Skin epidermis (tissue), 12 donors: ENCODE data around the gene ASB18.

Experiments used
- H3K27ac ChIP-seq, 21 experiments: fragments of 200-600 bp; sonication (generic) in 11 of 21; one replicate each; pipeline ENCODE4 v1.5.0; 2020; ENCODE audit warnings: mild to moderate bottlenecking in 3 of 21, inconsistent platforms in 2 of 21, moderate library complexity in 2 of 21
- H3K4me3 ChIP-seq, 7 experiments: fragments of 200-600 bp; sonication (generic) in 2 of 7; one replicate each; pipeline ENCODE4 v1.5.0; 2020; ENCODE audit warnings: inconsistent platforms in 2 of 7, mild to moderate bottlenecking in 2 of 7, moderate library complexity in 1 of 7

Gene ASB18

GRCh38 chr2:236246711-236247246 is 17.4 kb downstream of the ASB18 start:
- no peak overlapping the region for H3K27ac ChIP-seq

GRCh38 chr2:236244256-236244655 is 19.9 kb downstream of the ASB18 start:
- H3K27ac ChIP-seq = no peak overlapping the region
- no peak overlapping the region for H3K4me3 ChIP-seq

More at GRCh38 chr2:236246711-236247246, 17.4 kb downstream of the ASB18 start:
- H3K4me3 ChIP-seq = no peak overlapping the region

- no peak overlapping the region for H3K4me3 ChIP-seq
- no peak overlapping the region for H3K27ac ChIP-seq
Measured at GRCh38 chr2:236242057-236242495, 22.1 kb downstream of the ASB18 start.

GRCh38 chr2:236241181-236242056 is 22.8 kb downstream of the ASB18 start:
- Histone ChIP-seq H3K27ac (no peak overlapping the region), H3K4me3 (no peak overlapping the region)

GRCh38 chr2:236240228-236240990 is 23.8 kb downstream of the ASB18 start:
- no peak overlapping the region for H3K27ac ChIP-seq
- H3K4me3 ChIP-seq = no peak overlapping the region

GRCh38 chr2:236239276-236240065 is 24.7 kb downstream of the ASB18 start:
- Histone ChIP-seq H3K27ac (no peak overlapping the region), H3K4me3 (no peak overlapping the region)

GRCh38 chr2:236238751-236239150 is 25.5 kb downstream of the ASB18 start:
- no peak overlapping the region for H3K27ac ChIP-seq

GRCh38 chr2:236237468-236238190 is 26.6 kb downstream of the ASB18 start:
- H3K27ac ChIP-seq = no peak overlapping the region
- H3K4me3 ChIP-seq = no peak overlapping the region

More at GRCh38 chr2:236238751-236239150, 25.5 kb downstream of the ASB18 start:
- H3K4me3 ChIP-seq = no peak overlapping the region

- H3K4me3 ChIP-seq = no peak overlapping the region
Measured at GRCh38 chr2:236236559-236237452, 27.4 kb downstream of the ASB18 start.

GRCh38 chr2:236229186-236229585 is 35.0 kb downstream of the ASB18 start:
- Histone ChIP-seq H3K4me3 (no peak overlapping the region), H3K27ac (no peak overlapping the region)

More at GRCh38 chr2:236236559-236237452, 27.4 kb downstream of the ASB18 start:
- H3K27ac ChIP-seq = no peak overlapping the region

GRCh38 chr2:236223675-236224074 is 40.5 kb downstream of the ASB18 start:
- H3K27ac ChIP-seq = no peak overlapping the region
- H3K4me3 ChIP-seq = no peak overlapping the region

- H3K27ac ChIP-seq = no peak overlapping the region
- no peak overlapping the region for H3K4me3 ChIP-seq
Measured at GRCh38 chr2:236221798-236222197, 42.4 kb downstream of the ASB18 start.

- no peak overlapping the region for H3K27ac ChIP-seq
- H3K4me3 ChIP-seq = no peak overlapping the region
Measured at GRCh38 chr2:236219411-236219810, 44.8 kb downstream of the ASB18 start.

- H3K27ac ChIP-seq = no peak overlapping the region
Measured at GRCh38 chr2:236217926-236218325, 46.3 kb downstream of the ASB18 start.

GRCh38 chr2:236216711-236217110 is 47.5 kb downstream of the ASB18 start:
- no peak overlapping the region for H3K27ac ChIP-seq
- H3K4me3 ChIP-seq = no peak overlapping the region

More at GRCh38 chr2:236217926-236218325, 46.3 kb downstream of the ASB18 start:
- no peak overlapping the region for H3K4me3 ChIP-seq

GRCh38 chr2:236215761-236216333 is 48.4 kb downstream of the ASB18 start:
- Histone ChIP-seq H3K27ac (no peak overlapping the region), H3K4me3 (no peak overlapping the region)

GRCh38 chr2:236215196-236215595 is 49.0 kb downstream of the ASB18 start:
- H3K4me3 ChIP-seq = no peak overlapping the region
- H3K27ac ChIP-seq = no peak overlapping the region
